Transverse colon (tissue), 3 donors: Measurements from ENCODE around the gene CCNF.

Source experiments
- CTCF ChIP-seq, 5 experiments: fragments of 200-600 bp in 3 of 5; fragments of 450-650 bp in 2 of 5; sonication (generic) in 3 of 5; IDR thresholded peaks; 1 replicate in 2 of 5; 2 replicates in 3 of 5; pipeline ENCODE4 v1.5.1; 2016 to 2017; ENCODE audit warnings: antibody characterized with exemption in 5 of 5, inconsistent platforms in 3 of 5, mild to moderate bottlenecking in 2 of 5, moderate library complexity in 1 of 5
- POLR2A ChIP-seq: fragments of 450-650 bp; IDR thresholded peaks from one replicate; pipeline ENCODE4 v1.6.1; 2016; ENCODE audit warnings: antibody characterized with exemption, mild to moderate bottlenecking, moderate library complexity

- no peak for TF ChIP-seq CTCF (IDR thresholded peaks at IDR 0.05)
- no peak for TF ChIP-seq POLR2A
Observed at GRCh38 chr16:2490190-2491105, 61.2 kb downstream of the CCNF start.
